ENCODE measurements around the gene NAV2. TPM values are rescaled to one million over a fixed set of nuclear protein-coding genes. Genes with fewer than 3 reads are reported as not detected.

NAV2 gene
- total RNA-seq, 1 experiment from 2014 or later = 23.3 TPM

- Histone ChIP-seq H3K27me3 (ENCODE audit: insufficient read depth, low read depth) (peaks cover 52% of the 10 kb centered on the region), H3K79me2 (ENCODE audit: low read depth) (no peaks in the 10 kb centered on the region), H3K27ac (no peak overlapping the region), H3K36me3 (ENCODE audit: low read depth) (no peaks in the 10 kb centered on the region), H3F3A (ENCODE audit: insufficient read depth, low read depth) (no peaks in the 10 kb centered on the region), H3K9me3 (ENCODE audit: insufficient read depth, low read depth) (no peaks in the 10 kb centered on the region), H3K4me3 (no peak overlapping the region), H3K9me2 (ENCODE audit: insufficient read depth) (no peaks in the 10 kb centered on the region), H3K4me1 (replicated peaks; ENCODE audit: insufficient read depth) (no peaks in the 10 kb centered on the region), H2AFZ (no peak overlapping the region), H4K20me1 (ENCODE audit: insufficient read depth) (no peaks in the 10 kb centered on the region), H3K4me2 (no peak overlapping the region)
- no peak for TF ChIP-seq EZH2 (IDR thresholded peaks at IDR 0.05; ENCODE audit: low read depth)
- no peak for TF ChIP-seq CTCF (conservative IDR thresholded peaks at IDR 0.05)
- intact Hi-C loops (cut with micrococcal nuclease; ENCODE audit: unreplicated experiment) = no loop called here
- BruUV-seq (replicated peaks) = no TSS peak
- CTCF ChIA-PET = interaction anchor here (0.6 kb wide), 1 partner anchor 600 kb away, joined by 5 read pairs; no protein-coding TSS in a partner anchor
- POLR2A ChIA-PET (ENCODE audit: unreplicated experiment) = no interaction called here
- no peak for DNase-seq
Measured at GRCh38 chr11:20157728-20158127, 445.1 kb downstream of the NAV2 start.

- DNase-seq = peak in 1 of 2 experiments; percentile 11
- Histone ChIP-seq H3K4me3 (no peak overlapping the region), H3K4me1 (replicated peaks; ENCODE audit: insufficient read depth) (no peaks in the 10 kb centered on the region), H3K4me2 (no peak overlapping the region), H3K9me2 (ENCODE audit: insufficient read depth) (no peaks in the 10 kb centered on the region), H3K79me2 (ENCODE audit: low read depth) (no peaks in the 10 kb centered on the region), H3K27me3 (ENCODE audit: insufficient read depth, low read depth) (peaks cover 57% of the 10 kb centered on the region), H3F3A (ENCODE audit: insufficient read depth, low read depth) (no peaks in the 10 kb centered on the region), H3K27ac (no peak overlapping the region), H3K9me3 (ENCODE audit: insufficient read depth, low read depth) (no peaks in the 10 kb centered on the region), H4K20me1 (ENCODE audit: insufficient read depth) (no peaks in the 10 kb centered on the region), H2AFZ (no peak overlapping the region), H3K36me3 (ENCODE audit: low read depth) (no peaks in the 10 kb centered on the region)
- intact Hi-C loops (cut with micrococcal nuclease; ENCODE audit: unreplicated experiment) = no loop called here
- no TSS peak for BruUV-seq (replicated peaks)
- ChIA-PET POLR2A (ENCODE audit: unreplicated experiment) (no interaction called here), CTCF (no interaction called here)
- TF ChIP-seq EZH2 (IDR thresholded peaks at IDR 0.05; ENCODE audit: low read depth) (no peak), CTCF (conservative IDR thresholded peaks at IDR 0.05) (no peak)
Measured at GRCh38 chr11:20158597-20159257, 446.1 kb downstream of the NAV2 start.

- H3K4me2 ChIP-seq = no peak overlapping the region
- intact Hi-C loops (cut with micrococcal nuclease; ENCODE audit: unreplicated experiment) = no loop called here
- CTCF ChIA-PET = no interaction called here
Measured at GRCh38 chr11:20159466-20160381, 447.1 kb downstream of the NAV2 start.

More at GRCh38 chr11:20159466-20160381, 447.1 kb downstream of the NAV2 start:
- Histone ChIP-seq H3K9me2 (ENCODE audit: insufficient read depth) (no peaks in the 10 kb centered on the region), H3K27ac (no peak overlapping the region), H3K4me3 (no peak overlapping the region), H3F3A (ENCODE audit: insufficient read depth, low read depth) (no peaks in the 10 kb centered on the region), H3K9me3 (ENCODE audit: insufficient read depth, low read depth) (no peaks in the 10 kb centered on the region), H2AFZ (no peak overlapping the region), H3K27me3 (ENCODE audit: insufficient read depth, low read depth) (peaks cover 62% of the 10 kb centered on the region), H3K4me1 (replicated peaks; ENCODE audit: insufficient read depth) (no peaks in the 10 kb centered on the region), H3K79me2 (ENCODE audit: low read depth) (no peaks in the 10 kb centered on the region), H4K20me1 (ENCODE audit: insufficient read depth) (no peaks in the 10 kb centered on the region), H3K36me3 (ENCODE audit: low read depth) (no peaks in the 10 kb centered on the region)
- no TSS peak for BruUV-seq (replicated peaks)
- POLR2A ChIA-PET (ENCODE audit: unreplicated experiment) = no interaction called here
- no peak for TF ChIP-seq EZH2 (IDR thresholded peaks at IDR 0.05; ENCODE audit: low read depth)
- TF ChIP-seq CTCF (conservative IDR thresholded peaks at IDR 0.05) = no peak
- no peak for DNase-seq

Measured in PC-9 (cell line).